Right lobe of liver (tissue), 4 donors: ENCODE measurements around the gene IGF2R.

Experiments
- CTCF ChIP-seq, 4 donors: fragments of 200-600 bp in 3 of 4; fragments of 450-650 bp in 1 of 4; IDR thresholded peaks; one replicate each; pipeline versions ENCODE4 v1.5.1 to v1.8.0; 2016 to 2022; ENCODE audit warnings: antibody characterized with exemption in 4 of 4, mild to moderate bottlenecking in 2 of 4
- POLR2A ChIP-seq: fragments of 450-650 bp; IDR thresholded peaks from one replicate; pipeline ENCODE4 v1.6.1; 2017; ENCODE audit warnings: antibody characterized with exemption, mild to moderate bottlenecking
- donor health status: DM: no; HTN: no; CAD: no.
- donor health status: DM: no; HTN: no; CAD: no.
- donor health status: DM: no; HTN: yes; CAD: no.

DNA sequence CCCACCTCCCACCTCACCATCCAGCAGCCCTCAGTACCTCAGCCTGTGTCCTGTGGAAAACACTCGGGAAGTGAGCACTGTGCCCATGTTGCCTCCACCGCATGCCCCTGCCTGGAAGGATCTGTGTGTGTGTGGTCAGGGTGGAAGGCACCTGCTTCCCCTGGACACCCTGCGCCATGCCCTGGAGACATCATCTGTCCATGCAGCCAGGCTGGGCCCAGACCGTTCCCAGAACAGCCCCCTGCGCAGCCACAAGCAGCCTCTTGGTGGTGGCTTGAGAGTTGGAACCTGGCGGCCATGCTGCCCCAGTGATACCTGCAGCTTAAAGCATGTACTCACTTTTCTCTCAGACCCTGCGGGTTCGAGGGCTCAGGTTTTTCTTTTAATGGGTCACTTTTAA, 117.9 kb downstream of the IGF2R start:
- no peak for TF ChIP-seq CTCF (IDR thresholded peaks at IDR 0.05)
- TF ChIP-seq POLR2A: no peak
